A673 (cell line): ENCODE data around the gene TGFA.

ENCODE experiments used
- CTCF ChIP-seq: fragments of 300-800, 200-600 bp; sonication (generic); conservative IDR thresholded peaks from 2 replicates; pipeline ENCODE4 v1.5.1; 2017; ENCODE audit warnings: low read depth, mild to moderate bottlenecking, antibody characterized with exemption, low read length, moderate library complexity, mixed read lengths
- EZH2 ChIP-seq: fragments of 200-600 bp; sonication (generic); IDR thresholded peaks from 2 replicates; pipeline ENCODE4 v1.6.1; 2017; ENCODE audit warnings: borderline replicate concordance, low read depth, mild to moderate bottlenecking, mixed read lengths, antibody characterized with exemption, low read length; ENCODE audit not compliant: poor library complexity, severe bottlenecking

GRCh38 chr2:70480468-70480867 lies 73.2 kb downstream of the TGFA start:
- TF ChIP-seq EZH2, result no peak
- TF ChIP-seq CTCF, result no peak
